HCT116 (cell line): ENCODE measurements around the gene BRD9. TPM values are rescaled to one million over a fixed set of nuclear protein-coding genes. Genes with fewer than 3 reads are reported as not detected.

ENCODE experiments used
- ATAC-seq: fragments of 200-7000 bp; cut with Tn5 transposase; 2 replicates; pipeline ENCODE4 v1.9.1; 2020; ENCODE audit warnings: mild to moderate bottlenecking, moderate library complexity
- BruUV-seq: library from RNA; stranded (reverse); fragments of 400-500 nt; replicated peaks from 2 replicates; lab custom pipeline; 2021; lab: Mats Ljungman, UMichigan
- CTCF ChIA-PET: fragments of 300-600 bp; sonication (Branson Sonifier 250); formaldehyde crosslinking; loops from one replicate; lab custom pipeline; 2021; ENCODE audit warnings: antibody characterized with exemption; lab: Charles Lee
- POLR2A ChIA-PET: fragments of 300-600, 350-600 bp; sonication (Branson Sonifier 250); formaldehyde crosslinking; loops from one replicate; lab custom pipeline; 2021; ENCODE audit warnings: antibody characterized with exemption; lab: Charles Lee
- RAD21 ChIA-PET, 2 experiments: fragments of 300-600 bp; sonication (Branson Sonifier 250); formaldehyde crosslinking; loops; one replicate each; lab custom pipeline; 2023; ENCODE audit warnings: low total read pairs in 2 of 2; ENCODE audit not compliant: uncharacterized antibody in 2 of 2, unreplicated experiment in 2 of 2, low non-redundant PET in 1 of 2; lab: Charles Lee
- DNase-seq: peaks from one replicate; pipeline ENCODE4 v3.0.0-alpha.2; 2010; ENCODE audit warnings: low read depth, low spot score
- H2AFZ ChIP-seq: fragments of 200-600 bp; shearing (Covaris generic), sonication (generic); 2 replicates; pipeline ENCODE4 v1.6.1; 2017; ENCODE audit warnings: low read depth, mixed run types, mixed read lengths, antibody characterized with exemption, low read length; ENCODE audit not compliant: poor library complexity, severe bottlenecking
- H3K27ac ChIP-seq: 2 replicates; pipeline ENCODE4 v1.5.1; 2012; ENCODE audit warnings: low read depth, low read length
- H3K27me3 ChIP-seq: fragments of 200-600 bp; sonication (generic); 2 replicates; pipeline ENCODE4 v1.6.1; 2016; ENCODE audit warnings: mixed run types, low read length, mixed read lengths; ENCODE audit not compliant: insufficient read depth
- H3K36me3 ChIP-seq, 2 experiments: fragments of 200-500 bp in 1 of 2; fragments of 200-600 bp in 1 of 2; sonication (Bioruptor generic) in 1 of 2; sonication (generic) in 1 of 2; 2 replicates each; pipeline versions ENCODE4 v1.5.1 to v1.6.1; 2014 to 2016; ENCODE audit warnings: low read length in 2 of 2, inconsistent platforms in 1 of 2, mixed read lengths in 1 of 2, mixed run types in 1 of 2; ENCODE audit not compliant: insufficient read depth in 2 of 2, control insufficient read depth in 1 of 2
- H3K4me1 ChIP-seq, 2 experiments: fragments of 200-600 bp in 1 of 2; sonication (generic) in 1 of 2; 2 replicates each; pipeline versions ENCODE4 v1.5.1 to v1.6.1; 2012 to 2017; ENCODE audit warnings: low read length in 2 of 2, inconsistent platforms in 1 of 2, mild to moderate bottlenecking in 1 of 2, mixed read lengths in 1 of 2, mixed run types in 1 of 2, moderate library complexity in 1 of 2; ENCODE audit not compliant: insufficient read depth in 2 of 2, control insufficient read depth in 1 of 2
- H3K4me2 ChIP-seq: fragments of 200-600 bp; sonication (generic); 2 replicates; pipeline ENCODE4 v1.6.1; 2017; ENCODE audit warnings: mixed run types, low read length, mixed read lengths
- H3K4me3 ChIP-seq, 2 experiments: fragments of 200-600 bp in 1 of 2; sonication (generic) in 1 of 2; replicated peaks in 1 of 2; 2 replicates each; pipeline ENCODE4 v1.5.1; 2011 to 2016; ENCODE audit warnings: low read length in 2 of 2, control low read depth in 1 of 2, low read depth in 1 of 2, mild to moderate bottlenecking in 1 of 2, mixed read lengths in 1 of 2, mixed run types in 1 of 2
- H3K79me2 ChIP-seq: fragments of 200-600 bp; sonication (generic); 2 replicates; pipeline ENCODE4 v1.6.1; 2017; ENCODE audit warnings: mild to moderate bottlenecking, mixed run types, low read length, moderate library complexity, mixed read lengths; ENCODE audit not compliant: insufficient read depth
- H3K9ac ChIP-seq: fragments of 200-600 bp; sonication (generic); 2 replicates; pipeline ENCODE4 v1.6.1; 2016; ENCODE audit warnings: low read length, mixed read lengths
- H3K9me2 ChIP-seq: fragments of 200-600 bp; sonication (generic), shearing (Covaris generic); 2 replicates; pipeline ENCODE4 v1.6.1; 2017; ENCODE audit warnings: mixed run types, mild to moderate bottlenecking, moderate library complexity; ENCODE audit not compliant: insufficient read depth
- H3K9me3 ChIP-seq, 2 experiments: fragments of 200-500 bp in 1 of 2; fragments of 200-600 bp in 1 of 2; sonication (Bioruptor generic) in 1 of 2; sonication (generic) in 1 of 2; 2 replicates each; pipeline ENCODE4 v1.6.1; 2014 to 2017; ENCODE audit warnings: low read length in 2 of 2, mixed read lengths in 2 of 2, inconsistent platforms in 1 of 2, low read depth in 1 of 2, mild to moderate bottlenecking in 1 of 2, mixed run types in 1 of 2, moderate library complexity in 1 of 2; ENCODE audit not compliant: control insufficient read depth in 1 of 2, insufficient read depth in 1 of 2
- H4K20me1 ChIP-seq: fragments of 200-600 bp; sonication (generic), shearing (Covaris generic); 2 replicates; pipeline ENCODE4 v1.6.1; 2017; ENCODE audit warnings: mixed run types, mild to moderate bottlenecking, moderate library complexity; ENCODE audit not compliant: insufficient read depth
- CBX3 ChIP-seq: IDR thresholded peaks from 2 replicates; pipeline ENCODE4 v1.6.1; 2012; ENCODE audit warnings: low read depth
- EZH2phosphoT487 ChIP-seq: fragments of 200-600 bp; IDR thresholded peaks from 2 replicates; pipeline ENCODE4 v1.6.1; 2018; ENCODE audit warnings: antibody characterized with exemption, borderline replicate concordance
- POLR2A ChIP-seq: IDR thresholded peaks from 2 replicates; pipeline ENCODE4 v1.7.0; 2011; ENCODE audit warnings: borderline replicate concordance; ENCODE audit not compliant: insufficient read depth, insufficient read length; ENCODE audit errors: extremely low read depth
- POLR2AphosphoS5 ChIP-seq: IDR thresholded peaks from 2 replicates; pipeline ENCODE4 v1.6.1; 2011; ENCODE audit warnings: mild to moderate bottlenecking, low read depth, low read length, moderate library complexity
- ZBTB33 ChIP-seq: IDR thresholded peaks from 2 replicates; pipeline ENCODE4 v1.6.1; 2011; ENCODE audit warnings: mild to moderate bottlenecking, low read length, moderate library complexity; ENCODE audit not compliant: insufficient replicate concordance; ENCODE audit errors: extremely low read depth
- ZNF274 ChIP-seq: fragments of 200-500 bp; sonication (Bioruptor generic); IDR thresholded peaks from 2 replicates; pipeline ENCODE4 v1.6.1; 2014; ENCODE audit warnings: mild to moderate bottlenecking, low read depth, low read length, inconsistent platforms
- intact Hi-C: fragments of 100-400 bp; cut with micrococcal nuclease; formaldehyde crosslinking; loops from 2 replicates; pipeline ENCODE4 v1.10.0; 2022
- total RNA-seq: library from RNA; stranded (reverse); gene quantifications from one replicate; pipeline ENCODE4 v1.2.1, GENCODE V29; 2021; ENCODE audit not compliant: unreplicated experiment

BRD9 gene
- total RNA-seq, 1 experiment from 2014 or later = 54.6 TPM

GRCh38 chr5:862367-863243 lies 30.0 kb downstream of the BRD9 start:
- no peak for DNase-seq
- no peaks in the 10 kb centered on the region for H4K20me1 ChIP-seq
- no peaks in the 10 kb centered on the region for H3K4me1 ChIP-seq
- H2AFZ ChIP-seq = no peak overlapping the region
- H3K27me3 ChIP-seq = no peaks in the 10 kb centered on the region
- peaks cover 12 to 17% of the 10 kb centered on the region in 2 experiments; a peak in 3 of 4 replicates for H3K36me3 ChIP-seq
- CTCF ChIA-PET = no interaction called here
- ATAC-seq = peak; percentile 19
- H3K27ac ChIP-seq = no peak overlapping the region
- BruUV-seq = no TSS peak
- H3K9me3 ChIP-seq = no peaks in the 10 kb centered on the region
- H3K4me3 ChIP-seq = no peak overlapping the region
- H3K79me2 ChIP-seq = no peaks in the 10 kb centered on the region
- POLR2A ChIA-PET = no interaction called here
- intact Hi-C loops = no loop called here
- H3K9ac ChIP-seq = no peak overlapping the region
- H3K4me2 ChIP-seq = no peak overlapping the region
- H3K9me2 ChIP-seq = no peaks in the 10 kb centered on the region
- TF ChIP-seq POLR2A (no peak), EZH2phosphoT487 (no peak), POLR2AphosphoS5 (no peak), CBX3 (no peak), ZNF274 (no peak), ZBTB33 (no peak)
- RAD21 ChIA-PET = no interaction called here
